OCI-LY3 (cell line): ENCODE measurements around the gene PORCN.

ENCODE experiments used
- H2AFZ ChIP-seq: fragments of 200-600, 300-600 bp; shearing (Covaris generic); 2 replicates; pipeline ENCODE4 v1.6.0; 2014; ENCODE audit warnings: antibody characterized with exemption, low read depth, low read length
- H3K27ac ChIP-seq: fragments of 200-600, 300-600 bp; sonication (generic); 2 replicates; pipeline ENCODE4 v1.5.1; 2014; ENCODE audit warnings: mild to moderate bottlenecking, low read length, moderate library complexity, mixed read lengths
- H3K27me3 ChIP-seq: fragments of 200-600, 300-600 bp; sonication (generic); 2 replicates; pipeline ENCODE4 v1.6.1; 2014; ENCODE audit warnings: low read depth, low read length, mixed read lengths
- H3K36me3 ChIP-seq: fragments of 200-600, 300-600 bp; sonication (generic); replicated peaks from 2 replicates; pipeline ENCODE3; 2014; ENCODE audit warnings: low read depth, low read length, mixed read lengths
- H3K4me1 ChIP-seq: fragments of 300-600, 200-600 bp; sonication (generic); 2 replicates; pipeline ENCODE4 v1.6.1; 2014; ENCODE audit warnings: low read length, mixed read lengths
- H3K4me2 ChIP-seq: fragments of 200-600, 300-600 bp; sonication (generic); 2 replicates; pipeline ENCODE4 v1.6.1; 2014; ENCODE audit warnings: low read length, mixed read lengths
- H3K4me3 ChIP-seq: fragments of 300-600, 200-600 bp; sonication (generic); 2 replicates; pipeline ENCODE4 v1.5.1; 2014; ENCODE audit warnings: antibody characterized with exemption, mild to moderate bottlenecking, low read length, moderate library complexity
- H3K79me2 ChIP-seq: fragments of 300-600, 200-600 bp; shearing (Covaris generic); 2 replicates; pipeline ENCODE4 v1.6.1; 2014; ENCODE audit warnings: mild to moderate bottlenecking, low read length, mixed read lengths
- H3K9ac ChIP-seq: fragments of 300-600, 200-600 bp; shearing (Covaris generic); 2 replicates; pipeline ENCODE4 v1.6.0; 2014; ENCODE audit warnings: mild to moderate bottlenecking, low read length, moderate library complexity
- H3K9me3 ChIP-seq: fragments of 200-600, 300-600 bp; shearing (Covaris generic); 2 replicates; pipeline ENCODE4 v1.6.1; 2014; ENCODE audit warnings: low read length, mixed read lengths; ENCODE audit not compliant: insufficient read depth
- H4K20me1 ChIP-seq: fragments of 200-600, 300-600 bp; sonication (generic); 2 replicates; pipeline ENCODE4 v1.6.1; 2016; ENCODE audit warnings: low read length, mixed read lengths; ENCODE audit not compliant: insufficient read depth
- EZH2phosphoT487 ChIP-seq: fragments of 200-600 bp; shearing (Covaris generic); IDR thresholded peaks from 2 replicates; pipeline ENCODE4 v1.6.1; 2018; ENCODE audit warnings: antibody characterized with exemption, mixed run types, low read depth
- TF ChIP-seq, protein P1 (sequence below): fragments of 200-600, 300-600 bp; sonication (generic); IDR thresholded peaks from 2 replicates; pipeline ENCODE4 v1.5.1; 2014; ENCODE audit warnings: antibody characterized with exemption, low read length, low read depth

Gene PORCN

DNA sequence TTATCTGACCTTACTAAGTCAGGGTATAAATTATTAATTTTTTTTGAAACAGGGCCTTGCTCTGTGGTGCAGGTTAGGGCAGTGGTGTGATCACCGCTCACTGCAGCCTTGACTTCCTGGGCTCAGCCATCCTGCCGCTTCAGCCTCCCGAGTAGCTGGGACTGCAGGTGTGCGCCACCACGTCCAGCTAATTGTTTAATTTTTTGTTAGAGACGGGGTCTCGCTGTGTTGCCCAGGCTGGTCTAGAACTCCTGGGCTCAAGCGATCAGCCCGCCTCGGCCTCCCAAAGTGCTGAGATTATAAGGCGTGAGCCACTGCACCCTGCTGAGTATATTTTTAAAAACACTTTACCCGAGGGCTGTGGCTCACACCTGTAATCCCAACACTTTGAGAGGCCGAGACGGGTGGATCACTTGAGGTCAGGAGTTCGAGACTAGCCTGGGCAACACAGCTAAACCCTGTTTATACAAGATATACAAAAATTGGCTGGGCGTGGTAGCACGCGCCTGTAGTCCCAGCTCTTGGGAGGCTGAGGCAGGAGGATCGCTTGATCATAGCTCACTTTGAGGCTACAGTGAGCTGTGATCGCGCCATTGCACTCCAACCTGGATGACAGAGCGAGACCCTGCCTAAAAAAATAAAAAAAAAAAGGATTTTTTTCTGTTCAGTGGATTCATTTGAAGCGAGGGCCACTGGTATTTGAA, 30.0 kb downstream of the PORCN start:
- no peaks in the 10 kb centered on the region for H3K27me3 ChIP-seq
- H3K27ac ChIP-seq: 0 out of 2 replicates have a peak overlapping the region, but pooled peaks have one; percentile 24
- H3K9ac ChIP-seq: peak overlapping the region; percentile 24; the same call in 1 of the 2 replicates
- peak overlapping the region; percentile 60 for H3K4me2 ChIP-seq
- H3K4me3 ChIP-seq: peak overlapping the region; percentile 99
- H3K9me3 ChIP-seq: no peaks in the 10 kb centered on the region
- peaks cover 8% of the 10 kb centered on the region; the same call in 1 of the 2 replicates for H4K20me1 ChIP-seq
- no peaks in the 10 kb centered on the region for H3K36me3 ChIP-seq
- peaks cover 17% of the 10 kb centered on the region for H3K79me2 ChIP-seq
- peak overlapping the region; percentile 88 for H2AFZ ChIP-seq
- TF ChIP-seq, protein P1, sequence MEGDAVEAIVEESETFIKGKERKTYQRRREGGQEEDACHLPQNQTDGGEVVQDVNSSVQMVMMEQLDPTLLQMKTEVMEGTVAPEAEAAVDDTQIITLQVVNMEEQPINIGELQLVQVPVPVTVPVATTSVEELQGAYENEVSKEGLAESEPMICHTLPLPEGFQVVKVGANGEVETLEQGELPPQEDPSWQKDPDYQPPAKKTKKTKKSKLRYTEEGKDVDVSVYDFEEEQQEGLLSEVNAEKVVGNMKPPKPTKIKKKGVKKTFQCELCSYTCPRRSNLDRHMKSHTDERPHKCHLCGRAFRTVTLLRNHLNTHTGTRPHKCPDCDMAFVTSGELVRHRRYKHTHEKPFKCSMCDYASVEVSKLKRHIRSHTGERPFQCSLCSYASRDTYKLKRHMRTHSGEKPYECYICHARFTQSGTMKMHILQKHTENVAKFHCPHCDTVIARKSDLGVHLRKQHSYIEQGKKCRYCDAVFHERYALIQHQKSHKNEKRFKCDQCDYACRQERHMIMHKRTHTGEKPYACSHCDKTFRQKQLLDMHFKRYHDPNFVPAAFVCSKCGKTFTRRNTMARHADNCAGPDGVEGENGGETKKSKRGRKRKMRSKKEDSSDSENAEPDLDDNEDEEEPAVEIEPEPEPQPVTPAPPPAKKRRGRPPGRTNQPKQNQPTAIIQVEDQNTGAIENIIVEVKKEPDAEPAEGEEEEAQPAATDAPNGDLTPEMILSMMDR: no peak
- no peak for TF ChIP-seq EZH2phosphoT487
- H3K4me1 ChIP-seq: peaks cover 12% of the 10 kb centered on the region

DNA sequence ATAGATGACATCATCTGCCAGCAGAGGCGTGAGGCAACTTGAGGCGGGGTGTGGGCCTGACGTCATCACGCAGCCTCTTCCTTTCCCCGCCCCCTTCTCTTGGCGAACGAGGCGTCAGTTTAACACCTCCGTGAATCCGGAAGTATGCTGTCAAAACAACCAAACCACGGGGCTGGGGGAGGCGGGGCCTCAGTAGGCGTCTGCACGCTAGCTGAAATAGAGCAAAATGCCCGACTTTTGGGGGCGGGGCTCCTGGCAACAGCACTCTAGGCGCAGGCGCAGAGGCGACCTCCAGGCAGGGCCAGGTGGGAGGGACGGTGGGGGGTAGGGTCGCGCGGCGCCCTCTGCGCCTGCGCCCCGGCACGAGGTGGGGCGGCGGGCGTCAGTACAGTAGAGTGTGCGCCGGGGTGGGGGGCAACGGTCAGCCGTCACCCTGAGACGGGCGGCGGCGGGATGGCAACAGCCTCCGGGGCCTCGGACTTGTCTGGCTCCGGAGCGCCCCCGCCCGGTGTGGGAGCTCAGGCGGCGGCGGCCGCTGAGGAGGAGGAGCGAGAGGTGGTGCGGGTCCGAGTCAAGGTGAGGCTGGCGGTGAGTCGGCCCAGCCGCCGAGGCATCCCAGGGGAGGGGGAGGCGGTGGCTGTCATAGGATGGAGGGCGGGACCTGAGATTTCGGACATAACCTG, 30.7 kb downstream of the PORCN start, which contains the start of gene TBC1D25:
Gene TBC1D25 (plus strand): TSS at position 370 of the 683 bp plus-strand sequence. CDS start 84 bp downstream, at position 454.
- TF ChIP-seq, protein P1: peak; percentile 46
- no peak for TF ChIP-seq EZH2phosphoT487
- Histone ChIP-seq H3K27ac (peak within 1 kb of the TSS; percentile 76), H2AFZ (peak within 1 kb of the TSS; percentile 88)

DNA sequence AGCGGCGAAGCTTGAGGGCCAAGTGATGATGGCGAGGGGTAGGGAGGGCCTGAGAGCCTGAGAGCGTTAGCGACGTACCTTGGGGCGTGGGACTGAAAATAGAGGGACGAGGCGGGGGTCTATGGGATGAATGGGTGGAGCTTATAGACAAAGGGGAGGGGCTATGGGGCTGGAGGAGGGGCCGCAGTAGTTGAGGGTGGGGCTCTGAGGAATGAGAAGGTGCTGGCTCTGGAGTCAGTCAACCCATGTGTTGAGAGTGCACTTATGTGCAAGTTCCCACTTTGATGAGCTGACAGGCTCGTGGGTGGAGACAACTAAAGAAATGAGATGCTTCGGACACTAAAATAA, 31.2 kb downstream of the PORCN start:
- H3K36me3 ChIP-seq: peaks cover 4% of the 10 kb centered on the region
- H3K4me1 ChIP-seq: peaks cover 12% of the 10 kb centered on the region
- H3K4me2 ChIP-seq: peak overlapping the region; percentile 92
- H4K20me1 ChIP-seq: peaks cover 8% of the 10 kb centered on the region; the same call in 1 of the 2 replicates
- H3K79me2 ChIP-seq: peaks cover 17% of the 10 kb centered on the region
- H3K9ac ChIP-seq: peak overlapping the region; percentile 95
- H3K9me3 ChIP-seq: no peaks in the 10 kb centered on the region
- peak overlapping the region; percentile 76 for H3K27ac ChIP-seq
- TF ChIP-seq EZH2phosphoT487: no peak
- TF ChIP-seq, protein P1: no peak
- peak overlapping the region; percentile 99 for H3K4me3 ChIP-seq
- H2AFZ ChIP-seq: peak overlapping the region; percentile 59; the same call in 1 of the 2 replicates
- no peaks in the 10 kb centered on the region for H3K27me3 ChIP-seq

More for the DNA sequence above, 30.7 kb downstream of the PORCN start, which contains the start of gene TBC1D25:
- peaks cover 8% of the 10 kb centered on the region; the same call in 1 of the 2 replicates for H4K20me1 ChIP-seq
- H3K9me3 ChIP-seq: no peaks in the 10 kb centered on the region
- peak within 1 kb of the TSS; percentile 95 for H3K9ac ChIP-seq
- peaks cover 12% of the 10 kb centered on the region for H3K4me1 ChIP-seq
- peaks cover 17% of the 10 kb centered on the region for H3K79me2 ChIP-seq
- no peaks in the 10 kb centered on the region for H3K36me3 ChIP-seq
- H3K4me3 ChIP-seq: peak within 1 kb of the TSS; percentile 99
- H3K4me2 ChIP-seq: peak within 1 kb of the TSS; percentile 92
- H3K27me3 ChIP-seq: no peaks in the 10 kb centered on the region

DNA sequence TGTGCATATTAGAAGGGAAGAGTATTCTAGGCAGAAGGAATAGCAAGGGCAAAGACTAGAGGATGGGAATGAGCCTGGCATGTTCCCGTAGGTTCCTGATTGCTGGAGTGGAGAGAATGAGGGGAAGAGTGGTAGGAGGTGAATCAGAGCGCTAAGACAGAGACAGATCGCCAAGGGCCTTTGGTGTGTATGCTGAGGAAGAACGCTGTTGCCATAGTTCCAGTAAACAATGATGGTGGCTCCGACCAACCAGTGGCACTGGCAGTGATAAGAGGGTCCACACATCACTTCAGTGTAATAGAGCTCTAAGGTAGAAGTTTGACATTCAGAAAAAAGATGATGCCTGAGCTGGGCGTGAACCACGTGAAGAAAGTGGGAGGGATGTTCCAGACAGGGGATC, 31.7 kb downstream of the PORCN start:
- peak overlapping the region; percentile 95 for H3K9ac ChIP-seq

More for the DNA sequence above, 31.7 kb downstream of the PORCN start:
- H3K27ac ChIP-seq: no peak overlapping the region
- no peak overlapping the region for H2AFZ ChIP-seq
- peaks cover 17% of the 10 kb centered on the region for H3K79me2 ChIP-seq
- H3K9me3 ChIP-seq: no peaks in the 10 kb centered on the region
- H3K4me3 ChIP-seq: peak overlapping the region; percentile 99
- H3K36me3 ChIP-seq: peaks cover 4% of the 10 kb centered on the region
- H3K4me1 ChIP-seq: peaks cover 12% of the 10 kb centered on the region
- peak overlapping the region; percentile 92 for H3K4me2 ChIP-seq
- peaks cover 8% of the 10 kb centered on the region; the same call in 1 of the 2 replicates for H4K20me1 ChIP-seq
- no peak for TF ChIP-seq EZH2phosphoT487
- TF ChIP-seq, protein P1: no peak
- no peaks in the 10 kb centered on the region for H3K27me3 ChIP-seq
